Measurements from ENCODE around the gene DAB2IP. TPM values are rescaled to one million over a fixed set of nuclear protein-coding genes. Genes with fewer than 3 reads are reported as not detected.

The DAB2IP gene
- total RNA-seq, 2 donors from 2014 or later: 70.7 to 71.0 TPM

DNA sequence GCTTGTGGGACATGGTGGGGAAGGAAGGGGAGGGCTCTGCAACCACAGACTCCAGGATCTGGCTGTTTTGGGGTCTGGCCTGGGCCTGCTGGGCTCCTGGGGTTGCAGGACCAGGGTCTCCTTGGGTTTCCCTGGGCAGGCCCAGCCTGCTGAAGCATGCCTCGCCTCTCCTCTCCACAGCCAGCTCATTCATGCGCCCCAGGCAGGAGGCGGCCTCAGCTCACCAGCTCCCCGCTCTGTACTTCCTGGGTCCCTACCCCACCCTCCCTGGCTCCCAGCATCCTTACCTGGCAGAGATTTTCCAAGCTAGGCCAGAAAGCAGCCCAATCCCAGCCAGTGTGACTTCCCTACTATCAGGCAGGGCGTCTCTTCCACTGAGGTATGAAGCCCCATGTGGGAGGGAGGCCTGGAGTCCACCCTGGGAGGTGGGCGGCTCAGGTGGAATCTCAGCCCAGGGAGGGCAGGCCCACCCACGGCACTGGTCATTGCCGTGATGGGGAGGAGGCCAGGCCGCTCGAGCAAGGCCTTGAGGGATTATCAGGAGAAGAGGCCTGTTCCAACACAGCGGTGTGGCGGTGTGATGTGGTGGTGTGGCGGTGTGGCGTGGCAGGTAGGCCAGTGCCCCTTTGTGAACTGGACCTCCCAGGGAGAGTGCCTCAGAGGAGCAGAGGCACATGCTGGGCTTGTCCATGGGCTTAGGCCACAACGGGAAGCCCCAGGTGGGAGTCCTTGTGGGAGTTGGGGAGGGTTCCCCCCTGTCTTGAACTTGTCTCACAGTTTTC, 103.4 kb downstream of the DAB2IP start:
- H3K9me3 ChIP-seq (ENCODE audit: control insufficient read depth, low read length): no peaks in the 10 kb centered on the region
- no peaks in the 10 kb centered on the region for H3K27me3 Mint-ChIP-seq (ENCODE audit: insufficient read depth)
- H3K4me1 ChIP-seq (ENCODE audit: control insufficient read depth, insufficient read depth, low read length): peaks cover 8% of the 10 kb centered on the region
- TF ChIP-seq, protein P1, sequence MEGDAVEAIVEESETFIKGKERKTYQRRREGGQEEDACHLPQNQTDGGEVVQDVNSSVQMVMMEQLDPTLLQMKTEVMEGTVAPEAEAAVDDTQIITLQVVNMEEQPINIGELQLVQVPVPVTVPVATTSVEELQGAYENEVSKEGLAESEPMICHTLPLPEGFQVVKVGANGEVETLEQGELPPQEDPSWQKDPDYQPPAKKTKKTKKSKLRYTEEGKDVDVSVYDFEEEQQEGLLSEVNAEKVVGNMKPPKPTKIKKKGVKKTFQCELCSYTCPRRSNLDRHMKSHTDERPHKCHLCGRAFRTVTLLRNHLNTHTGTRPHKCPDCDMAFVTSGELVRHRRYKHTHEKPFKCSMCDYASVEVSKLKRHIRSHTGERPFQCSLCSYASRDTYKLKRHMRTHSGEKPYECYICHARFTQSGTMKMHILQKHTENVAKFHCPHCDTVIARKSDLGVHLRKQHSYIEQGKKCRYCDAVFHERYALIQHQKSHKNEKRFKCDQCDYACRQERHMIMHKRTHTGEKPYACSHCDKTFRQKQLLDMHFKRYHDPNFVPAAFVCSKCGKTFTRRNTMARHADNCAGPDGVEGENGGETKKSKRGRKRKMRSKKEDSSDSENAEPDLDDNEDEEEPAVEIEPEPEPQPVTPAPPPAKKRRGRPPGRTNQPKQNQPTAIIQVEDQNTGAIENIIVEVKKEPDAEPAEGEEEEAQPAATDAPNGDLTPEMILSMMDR (conservative IDR thresholded peaks at IDR 0.05): no peak
- peaks cover 13% of the 10 kb centered on the region for H3K36me3 Mint-ChIP-seq (ENCODE audit: low read depth)
- H3K9me3 Mint-ChIP-seq: no peaks in the 10 kb centered on the region
- H3K27ac Mint-ChIP-seq: no peak overlapping the region
- DNase-seq: no peak
- H3K4me1 Mint-ChIP-seq: peaks cover 17% of the 10 kb centered on the region
- no peaks in the 10 kb centered on the region for H3K27me3 ChIP-seq (ENCODE audit: control insufficient read depth, insufficient read depth, low read length, poor library complexity, severe bottlenecking)
- H3K4me3 Mint-ChIP-seq: no peak overlapping the region
- no peak overlapping the region for H3K9ac ChIP-seq (ENCODE audit: extremely low read depth, low read length, poor library complexity, severe bottlenecking)
- H3K4me3 ChIP-seq (ENCODE audit: low read length): no peak overlapping the region
- H3K27ac ChIP-seq (ENCODE audit: low read depth, low read length): no peak overlapping the region
- H3K36me3 ChIP-seq (ENCODE audit: control insufficient read depth, insufficient read depth, low read length): no peaks in the 10 kb centered on the region
- 92 to 93% methylated on average over 7 to 15 of the region's 15 CpGs for WGBS, 2 experiments (ENCODE audit: insufficient coverage in 1 of 2, insufficient read length in 1 of 2)

DNA sequence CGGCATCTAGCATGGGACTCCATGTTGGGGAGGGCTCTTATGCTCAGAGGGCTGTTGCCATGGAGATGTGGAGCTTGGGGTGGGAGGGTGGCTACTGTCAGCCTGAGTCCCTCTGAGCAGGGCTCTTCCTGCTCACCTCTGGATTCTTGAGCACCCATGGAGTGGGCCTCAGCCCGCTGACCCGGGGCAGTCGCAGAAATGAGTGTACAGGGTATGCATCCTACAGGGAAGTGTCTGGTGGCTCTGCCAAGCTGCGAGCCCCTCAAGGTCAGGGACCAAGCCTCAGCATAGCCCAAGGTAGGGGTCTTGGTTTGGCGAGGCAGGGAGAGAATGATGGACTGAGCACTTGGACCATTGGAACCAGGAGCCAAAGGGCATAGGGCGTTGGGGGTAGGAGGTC, 104.1 kb downstream of the DAB2IP start:
- Mint-ChIP-seq H3K4me1 (peaks cover 9% of the 10 kb centered on the region), H3K27me3 (ENCODE audit: insufficient read depth) (no peaks in the 10 kb centered on the region), H3K27ac (peak overlapping the region; percentile 16), H3K36me3 (ENCODE audit: low read depth) (peaks cover 15% of the 10 kb centered on the region), H3K4me3 (no peak overlapping the region), H3K9me3 (no peaks in the 10 kb centered on the region)
- no peak for DNase-seq
- Histone ChIP-seq H3K9me3 (ENCODE audit: control insufficient read depth, low read length) (no peaks in the 10 kb centered on the region), H3K9ac (ENCODE audit: extremely low read depth, low read length, poor library complexity, severe bottlenecking) (no peak overlapping the region), H3K27ac (ENCODE audit: low read depth, low read length) (no peak overlapping the region), H3K4me1 (ENCODE audit: control insufficient read depth, insufficient read depth, low read length) (peaks cover under 1% of the 10 kb centered on the region), H3K27me3 (ENCODE audit: control insufficient read depth, insufficient read depth, low read length, poor library complexity, severe bottlenecking) (no peaks in the 10 kb centered on the region), H3K4me3 (ENCODE audit: low read length) (no peak overlapping the region), H3K36me3 (ENCODE audit: control insufficient read depth, insufficient read depth, low read length) (no peaks in the 10 kb centered on the region)
- TF ChIP-seq, protein P1 (conservative IDR thresholded peaks at IDR 0.05): no peak
- WGBS, 2 experiments (ENCODE audit: insufficient coverage in 1 of 2, insufficient read length in 1 of 2): 88 to 91% methylated on average over 4 to 7 of the region's 7 CpGs

DNA sequence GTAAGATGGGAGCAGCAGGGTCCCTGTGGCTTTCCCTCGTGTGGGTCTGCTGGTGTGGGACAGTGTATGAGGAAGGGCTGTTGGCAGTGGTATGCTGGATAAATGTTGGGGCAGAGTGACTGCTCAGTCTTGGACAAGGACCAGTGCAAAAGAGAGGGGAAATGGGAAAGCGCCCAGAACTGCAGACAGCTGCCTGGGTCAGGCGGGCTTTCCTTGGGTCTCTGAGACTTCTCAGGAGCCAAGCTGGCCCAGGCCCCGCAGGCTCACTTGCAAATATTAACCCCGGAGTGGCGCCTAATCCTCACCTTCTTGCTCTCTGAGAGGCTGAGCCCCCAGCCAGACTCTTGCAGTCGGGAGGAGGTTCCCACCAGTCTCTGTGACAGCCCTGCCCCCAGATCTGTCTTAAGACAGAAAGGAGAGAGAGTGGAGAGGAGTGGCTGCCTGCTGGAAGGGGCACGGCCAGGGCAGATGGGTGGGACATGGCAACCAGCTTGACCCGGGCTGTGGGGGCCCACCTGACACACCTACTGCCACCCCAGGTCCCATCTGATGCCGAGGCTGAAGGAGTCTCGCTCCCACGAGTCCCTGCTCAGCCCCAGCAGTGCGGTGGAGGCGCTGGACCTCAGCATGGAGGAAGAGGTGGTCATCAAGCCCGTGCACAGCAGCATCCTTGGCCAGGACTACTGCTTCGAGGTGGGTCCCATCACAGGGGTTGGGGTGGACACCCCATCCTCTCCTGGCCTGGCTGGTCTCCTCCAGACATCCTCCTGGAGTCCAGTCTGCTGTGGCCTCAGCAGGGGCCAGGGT, 105.2 kb downstream of the DAB2IP start:
- Histone ChIP-seq H3K9ac (ENCODE audit: extremely low read depth, low read length, poor library complexity, severe bottlenecking) (no peak overlapping the region), H3K4me1 (ENCODE audit: control insufficient read depth, insufficient read depth, low read length) (no peaks in the 10 kb centered on the region), H3K27ac (ENCODE audit: low read depth, low read length) (no peak overlapping the region), H3K36me3 (ENCODE audit: control insufficient read depth, insufficient read depth, low read length) (no peaks in the 10 kb centered on the region), H3K4me3 (ENCODE audit: low read length) (no peak overlapping the region), H3K9me3 (ENCODE audit: control insufficient read depth, low read length) (no peaks in the 10 kb centered on the region), H3K27me3 (ENCODE audit: control insufficient read depth, insufficient read depth, low read length, poor library complexity, severe bottlenecking) (no peaks in the 10 kb centered on the region)
- 85 to 88% methylated on average over 11 to 16 of the region's 16 CpGs for WGBS, 2 experiments (ENCODE audit: insufficient coverage in 1 of 2, insufficient read length in 1 of 2)
- Mint-ChIP-seq H3K9me3 (no peaks in the 10 kb centered on the region), H3K4me3 (no peak overlapping the region), H3K4me1 (no peaks in the 10 kb centered on the region), H3K27me3 (ENCODE audit: insufficient read depth) (no peaks in the 10 kb centered on the region), H3K27ac (no peak overlapping the region), H3K36me3 (ENCODE audit: low read depth) (peaks cover 22% of the 10 kb centered on the region)
- DNase-seq: no peak
- TF ChIP-seq, protein P1 (conservative IDR thresholded peaks at IDR 0.05): no peak
